Ishikawa (cell line): Measurements from ENCODE around the gene PACSIN2.
A peak's percentile ranks its signal among the peaks of the same experiment; 100 is the strongest.

Source experiments
- CEBPB ChIP-seq: IDR thresholded peaks from 2 replicates; pipeline ENCODE4 v1.6.1; 2012
- EP300 ChIP-seq: IDR thresholded peaks from 2 replicates; pipeline ENCODE4 v1.6.1; 2012; ENCODE audit warnings: borderline replicate concordance
- RAD21 ChIP-seq: IDR thresholded peaks from 2 replicates; pipeline ENCODE4 v1.6.1; 2012; ENCODE audit warnings: low read depth
- TAF1 ChIP-seq: IDR thresholded peaks from 2 replicates; pipeline ENCODE4 v1.6.1; 2012; ENCODE audit warnings: low read depth, mild to moderate bottlenecking
- ZBTB7A ChIP-seq: IDR thresholded peaks from 2 replicates; pipeline ENCODE4 v1.6.1; 2012; ENCODE audit warnings: low read depth

DNA sequence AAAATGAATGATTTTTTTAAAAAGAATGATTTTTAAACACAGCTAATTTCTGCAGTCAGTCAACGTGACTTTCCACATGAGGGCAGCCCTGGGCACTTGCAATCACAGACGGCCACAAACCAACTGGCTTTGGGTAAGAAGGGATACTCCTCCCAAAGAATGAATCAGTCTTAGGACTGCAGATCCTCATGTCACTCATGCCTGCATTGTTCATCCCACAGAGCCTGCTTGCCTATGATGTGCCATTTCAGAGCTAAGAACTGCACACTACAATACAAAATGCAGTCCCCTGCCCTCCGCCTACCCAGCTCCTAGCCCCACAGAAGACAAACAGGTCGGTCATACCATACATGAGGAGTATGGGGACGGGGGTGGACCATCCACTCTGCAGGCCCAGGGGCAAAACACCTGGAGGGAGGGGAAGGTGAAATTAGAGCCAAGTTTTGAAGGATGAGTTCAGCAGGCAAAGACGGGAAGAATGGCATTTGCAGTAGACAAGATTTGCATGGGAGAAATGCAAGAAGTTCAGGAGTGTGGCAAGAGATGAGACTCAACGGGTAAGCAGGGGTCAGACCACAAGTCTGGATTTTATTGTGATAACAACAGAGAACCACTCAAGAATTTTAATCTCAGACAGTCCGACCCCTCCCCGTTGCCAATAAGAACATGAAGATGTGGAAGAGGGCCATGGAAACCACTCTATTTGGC lies 24.7 kb downstream of the PACSIN2 start:
- TF ChIP-seq TAF1, result no peak
- no peak for TF ChIP-seq ZBTB7A
- TF ChIP-seq RAD21, result peak; percentile 42
- TF ChIP-seq CEBPB, result no peak
- no peak for TF ChIP-seq EP300
